HG03432 (cell line): ENCODE data around the gene GREM2.

Experiments
- ATAC-seq: cut with Tn5 transposase; IDR thresholded peaks from one replicate; pipeline ENCODE4 v1.9.1; 2021; ENCODE audit warnings: mild to moderate bottlenecking, moderate library complexity; ENCODE audit not compliant: unreplicated experiment

The GREM2 gene

DNA sequence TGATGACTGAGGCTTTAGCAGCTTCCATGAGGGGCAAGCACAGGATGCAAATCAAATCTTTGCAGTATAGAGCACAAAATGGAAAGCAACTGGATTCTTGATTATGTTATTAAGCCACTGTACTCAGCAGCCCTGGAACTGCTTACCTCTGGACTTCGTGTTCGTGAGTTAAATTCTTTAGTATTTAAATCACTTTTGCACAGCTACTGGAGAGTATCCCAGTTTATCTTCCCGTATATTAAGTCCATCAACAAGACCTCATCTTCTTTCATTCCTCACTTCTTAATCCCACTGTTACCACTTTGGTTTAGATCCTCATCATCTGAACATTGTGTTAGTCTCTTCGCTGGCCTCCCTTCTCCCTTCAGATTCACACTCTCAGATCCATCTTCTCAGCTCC, 108.9 kb downstream of the GREM2 start:
- no peak for ATAC-seq

DNA sequence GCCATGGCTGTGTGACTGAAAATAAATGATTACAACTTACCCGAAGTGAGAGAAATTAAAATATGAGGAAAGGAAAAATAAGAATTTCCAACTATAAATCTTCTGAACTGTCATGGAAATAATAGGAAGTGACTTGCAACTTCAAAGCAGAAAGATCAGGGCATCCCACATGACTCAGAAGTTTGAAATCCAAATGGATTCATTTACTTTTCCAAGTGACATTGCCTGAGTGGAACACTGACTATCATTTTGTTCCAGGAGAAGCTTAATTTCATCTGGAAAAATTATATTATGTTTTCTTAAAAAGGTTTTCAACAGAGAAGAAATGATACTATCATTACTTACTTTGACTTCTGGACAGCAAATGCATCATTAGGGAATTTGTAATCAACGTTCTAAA, 110.8 kb downstream of the GREM2 start:
- ATAC-seq = no peak

GRCh38 chr1:240500647-240501046, 111.3 kb downstream of the GREM2 start:
- no peak for ATAC-seq

DNA sequence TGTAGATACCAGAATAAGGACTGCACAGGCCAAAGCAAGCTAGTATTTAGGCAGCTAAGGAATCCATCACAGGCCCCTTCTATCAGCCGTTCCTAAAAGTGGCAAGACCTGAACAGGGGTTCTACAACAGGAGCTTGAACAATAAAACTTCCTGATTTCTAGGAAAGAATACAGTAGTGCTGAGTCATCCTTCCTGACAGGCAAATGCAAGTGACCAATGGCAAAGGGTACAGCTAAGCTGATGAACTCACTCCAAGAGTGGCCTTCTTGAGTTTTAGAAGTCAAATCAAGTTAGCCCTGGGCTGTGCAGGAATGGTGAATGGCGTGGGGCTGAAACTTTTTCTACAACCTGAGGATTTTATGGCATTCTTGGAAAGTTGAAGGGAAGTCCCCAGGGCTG, 112.9 kb downstream of the GREM2 start:
- no peak for ATAC-seq

- no peak for ATAC-seq
Measured at GRCh38 chr1:240498335-240498734, 113.6 kb downstream of the GREM2 start.

DNA sequence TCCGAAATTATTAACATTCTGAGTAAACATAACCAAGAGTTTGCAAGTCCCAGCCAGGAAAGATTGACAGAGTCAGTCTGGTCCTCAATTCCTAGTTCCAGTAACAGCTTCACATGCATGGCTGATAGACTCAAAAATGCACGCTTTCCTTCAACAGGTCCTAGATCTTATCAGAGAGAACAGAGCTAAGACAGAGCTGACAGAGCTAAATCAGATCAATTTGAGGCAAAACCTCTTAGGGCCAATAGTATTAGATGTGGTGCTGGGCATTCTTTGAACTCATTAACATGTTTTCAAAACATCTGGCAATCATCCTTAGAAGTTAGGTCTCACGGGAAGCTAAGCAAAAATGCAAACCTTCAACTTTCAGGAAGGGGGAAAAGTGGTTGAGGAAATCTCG, 114.0 kb downstream of the GREM2 start:
- ATAC-seq = no peak

GRCh38 chr1:240496941-240497340, 115.0 kb downstream of the GREM2 start:
- ATAC-seq = no peak

GRCh38 chr1:240496356-240496755, 115.6 kb downstream of the GREM2 start:
- no peak for ATAC-seq

DNA sequence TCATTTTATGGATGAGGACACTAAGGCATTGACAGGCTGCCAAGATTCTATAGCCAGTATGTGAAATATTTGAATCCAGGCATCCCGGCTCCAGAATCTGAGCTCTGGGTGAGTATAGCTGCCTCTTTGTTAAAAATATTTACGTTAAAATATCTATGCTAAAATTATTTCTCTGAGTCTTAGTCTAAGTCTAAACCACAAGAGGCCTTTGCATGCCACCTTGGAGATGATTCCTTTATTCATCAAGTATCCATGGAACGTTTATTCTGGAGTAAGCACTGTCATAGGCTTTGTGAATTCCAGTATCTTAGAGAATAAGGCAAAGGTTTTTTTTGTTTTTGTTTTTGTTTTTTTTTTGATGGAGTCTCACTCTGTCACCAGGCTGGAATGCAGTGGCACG, 116.4 kb downstream of the GREM2 start:
- ATAC-seq = no peak

- ATAC-seq = no peak
Measured at GRCh38 chr1:240492832-240493440, 119.0 kb downstream of the GREM2 start.

DNA sequence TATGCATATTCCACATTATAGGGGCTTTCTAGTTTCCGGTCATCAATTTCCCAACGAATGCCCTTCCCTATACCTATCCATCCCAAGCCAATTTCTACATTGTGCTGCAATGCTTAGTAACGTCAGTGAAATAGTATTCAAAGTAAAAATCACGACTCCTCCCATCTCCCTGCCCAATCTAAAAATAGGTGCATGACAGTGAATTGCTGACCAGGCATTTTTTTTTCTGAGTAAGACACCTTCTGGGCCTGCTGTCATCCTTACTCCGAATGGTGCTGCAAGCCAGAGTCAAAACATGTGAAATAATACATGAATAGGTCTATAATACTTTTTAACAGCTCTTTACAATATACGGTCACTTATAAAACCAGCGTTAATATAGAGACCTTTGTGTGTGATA, 120.2 kb downstream of the GREM2 start:
- no peak for ATAC-seq

- no peak for ATAC-seq
Measured at GRCh38 chr1:240491156-240491555, 120.8 kb downstream of the GREM2 start.

DNA sequence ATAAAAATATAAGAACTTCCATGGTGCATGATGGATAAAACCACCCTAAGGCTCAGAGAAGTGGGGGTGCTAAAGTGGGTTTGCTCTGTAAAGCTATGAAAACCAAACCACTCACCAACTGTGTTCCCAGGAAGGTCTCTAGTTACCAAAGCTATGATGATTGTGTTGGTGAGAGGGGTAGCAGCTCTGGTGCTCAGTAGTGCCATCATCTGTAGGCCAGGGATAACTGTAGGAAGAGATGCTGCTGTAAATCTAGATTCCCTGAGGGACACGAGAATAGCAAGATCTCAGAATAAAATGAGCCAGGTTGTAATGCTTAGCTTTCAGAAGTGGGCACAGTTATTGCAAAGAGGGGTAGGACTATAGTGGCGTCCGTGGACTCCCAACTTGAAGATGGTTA, 124.5 kb downstream of the GREM2 start:
- ATAC-seq = no peak

GRCh38 chr1:240486611-240487010, 125.3 kb downstream of the GREM2 start:
- no peak for ATAC-seq

- no peak for ATAC-seq
Measured at GRCh38 chr1:240484804-240485443, 127.0 kb downstream of the GREM2 start.

- ATAC-seq = no peak
Measured at GRCh38 chr1:240478536-240478935, 133.4 kb downstream of the GREM2 start.

- ATAC-seq = no peak
Measured at GRCh38 chr1:240475832-240476231, 136.1 kb downstream of the GREM2 start.

GRCh38 chr1:240474133-240474614, 137.8 kb downstream of the GREM2 start:
- peak; percentile 88 for ATAC-seq

DNA sequence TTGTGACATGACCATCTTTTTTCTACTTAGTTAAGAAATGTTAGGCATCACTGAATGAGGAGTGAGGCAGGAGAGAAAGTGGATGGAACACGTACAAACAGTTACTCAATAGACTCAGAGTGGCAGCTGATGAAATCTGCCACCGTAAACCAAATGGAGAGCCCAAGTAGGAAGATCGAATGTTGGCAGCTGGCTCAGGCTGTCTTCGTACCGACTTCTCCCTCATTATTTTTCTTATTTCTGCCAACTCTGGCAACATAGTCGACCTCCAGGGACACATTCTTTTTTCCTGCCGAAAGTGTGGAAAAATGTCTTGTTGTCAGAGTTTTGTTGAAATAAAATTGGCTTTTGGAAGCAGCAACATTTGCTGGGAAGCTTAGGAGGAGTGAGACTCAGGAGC, 143.3 kb downstream of the GREM2 start:
- ATAC-seq = no peak

DNA sequence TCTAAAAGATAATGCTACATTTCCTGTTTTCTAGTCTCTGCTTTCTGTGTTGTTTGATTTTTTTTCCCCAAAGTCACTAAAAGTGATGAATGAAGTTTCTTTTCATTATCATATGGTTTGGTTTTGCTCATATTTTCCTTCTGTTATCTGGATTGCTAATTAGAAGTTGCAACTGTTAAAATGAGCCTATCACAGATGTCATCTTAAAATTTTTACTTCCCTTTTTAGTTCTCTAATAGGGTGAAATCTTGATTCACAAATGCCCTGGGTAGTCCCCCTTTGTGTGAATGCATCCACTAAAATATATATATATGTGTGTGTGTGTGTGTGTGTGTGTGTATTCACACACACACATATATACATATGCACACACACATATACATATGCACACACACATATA, 144.1 kb downstream of the GREM2 start:
- no peak for ATAC-seq

GRCh38 chr1:240466509-240466908, 145.4 kb downstream of the GREM2 start:
- no peak for ATAC-seq

DNA sequence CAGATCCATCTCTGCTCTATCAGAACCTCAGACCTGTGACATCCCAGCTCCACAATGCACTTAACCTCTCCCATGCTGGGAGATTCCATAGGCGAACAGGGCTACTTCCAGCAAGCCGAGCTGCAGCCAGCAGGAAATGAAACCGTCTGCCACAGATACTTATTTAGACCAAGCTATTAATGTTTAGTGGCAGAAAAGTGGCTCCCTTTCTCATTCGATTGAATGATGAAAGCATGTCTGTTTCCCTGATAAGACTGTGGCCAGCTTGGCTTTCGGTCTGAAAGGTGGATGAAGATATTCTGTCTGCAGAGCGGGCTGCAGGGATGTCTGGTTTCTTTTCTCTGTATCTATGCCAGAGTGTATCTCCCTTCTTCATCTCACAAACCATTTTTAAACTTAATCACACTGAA, 146.4 kb downstream of the GREM2 start:
- no peak for ATAC-seq

DNA sequence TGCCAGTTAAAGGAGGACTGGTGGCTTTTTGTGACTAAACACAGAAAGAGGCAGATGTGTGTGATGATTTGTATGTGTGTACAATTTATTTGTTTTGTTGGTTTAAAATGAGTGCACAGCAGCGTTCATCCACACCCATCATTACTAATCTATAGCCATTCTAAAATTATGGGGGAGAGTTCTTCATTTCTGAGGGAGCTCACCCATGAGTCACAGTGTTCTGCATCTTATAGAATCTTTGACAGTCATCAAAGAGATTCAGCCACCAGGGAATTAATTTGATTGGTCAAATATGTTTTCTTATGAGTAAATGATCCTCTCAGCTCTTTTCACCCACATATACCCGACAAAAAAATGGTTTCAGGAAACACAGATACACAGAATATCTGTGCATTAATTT, 147.9 kb downstream of the GREM2 start:
- ATAC-seq = no peak
